ENCODE data around the gene COPZ1.

COPZ1 gene

DNA sequence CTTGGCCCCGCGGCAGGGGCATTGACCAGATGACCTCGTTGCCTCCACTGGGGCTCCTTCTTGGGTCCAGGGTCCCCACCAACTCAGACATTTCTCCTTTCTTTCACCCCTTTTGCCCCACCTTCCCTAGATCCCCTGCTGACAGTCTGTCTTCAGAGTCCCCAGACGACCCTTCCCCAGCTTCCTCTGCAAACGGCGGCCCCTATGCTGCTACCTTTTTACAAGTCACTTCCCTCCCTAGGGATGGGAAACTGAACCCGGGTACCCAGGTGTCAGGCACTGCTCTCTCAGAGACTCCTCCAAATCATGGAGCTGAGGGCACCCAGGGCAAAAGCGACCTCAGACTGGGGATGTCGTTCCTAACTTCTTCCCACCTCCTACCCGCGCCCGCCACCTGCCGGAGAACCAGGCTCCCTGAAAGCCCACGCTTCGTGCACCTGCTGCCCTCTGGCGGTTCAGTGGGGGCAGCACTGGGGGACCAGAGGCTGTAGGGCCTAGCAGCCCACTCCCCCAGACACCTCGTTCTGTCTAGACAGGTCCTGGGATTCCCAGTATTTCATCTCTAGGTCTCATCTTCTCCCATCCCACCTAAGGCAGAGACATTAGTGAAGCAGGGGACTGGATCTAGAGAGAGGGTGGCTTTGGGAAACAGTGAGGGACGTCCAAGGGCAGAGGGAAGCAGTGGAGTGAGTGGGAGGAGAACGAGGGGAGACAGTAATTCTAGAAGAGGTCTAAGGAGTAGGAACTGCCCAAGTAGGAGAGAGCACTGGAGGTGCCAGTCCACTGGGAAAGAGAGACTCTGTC is 54.7 kb downstream of the COPZ1 start:
- peak; percentile 76 for DNase-seq

DNA sequence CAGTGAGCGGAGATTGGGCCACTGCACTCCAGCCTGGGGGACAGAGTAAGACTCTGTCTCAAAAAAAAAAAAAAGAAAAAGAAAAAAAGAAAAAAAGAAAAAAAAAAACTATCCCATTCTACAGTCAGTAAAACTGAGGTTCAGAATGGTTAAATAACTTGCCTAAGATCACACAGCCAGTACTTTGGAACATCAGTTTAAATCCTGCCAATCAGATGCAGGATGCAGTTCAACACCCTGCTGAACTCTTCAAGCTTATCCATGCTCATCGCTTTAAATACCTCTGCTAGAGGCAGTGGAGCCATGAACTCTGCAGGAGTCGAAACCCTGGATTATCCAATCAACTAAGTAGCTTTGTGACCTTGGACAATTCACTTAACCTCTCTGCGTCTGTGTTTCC is 56.2 kb downstream of the COPZ1 start:
- no peak for DNase-seq

DNA sequence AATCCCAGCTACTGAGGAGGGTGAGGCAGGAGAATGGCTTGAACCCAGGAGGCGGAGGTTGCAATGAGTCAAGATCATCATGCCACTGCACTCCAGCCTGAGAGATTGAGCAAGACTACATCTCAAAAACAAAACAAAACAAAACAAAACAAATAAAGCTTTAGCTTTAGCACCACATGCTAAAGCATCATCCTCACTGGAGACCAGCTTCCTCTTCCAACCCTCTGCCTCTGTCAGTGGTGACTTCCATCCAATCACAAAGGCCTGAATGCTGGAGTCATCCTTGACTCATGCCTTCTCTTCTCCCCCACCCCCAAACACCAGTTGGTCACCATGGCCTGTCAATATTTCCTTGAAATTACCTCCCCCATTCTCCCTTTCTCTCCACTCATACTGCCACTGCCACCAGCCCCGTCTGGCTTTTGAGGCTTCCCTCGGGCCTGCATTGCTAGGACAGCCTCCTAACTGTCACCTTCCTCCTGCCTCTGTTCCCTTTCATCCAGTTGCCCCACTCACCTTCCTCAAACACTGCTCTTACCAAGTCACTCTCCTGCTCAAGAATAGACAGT is 58.2 kb downstream of the COPZ1 start:
- no peak for DNase-seq

DNA sequence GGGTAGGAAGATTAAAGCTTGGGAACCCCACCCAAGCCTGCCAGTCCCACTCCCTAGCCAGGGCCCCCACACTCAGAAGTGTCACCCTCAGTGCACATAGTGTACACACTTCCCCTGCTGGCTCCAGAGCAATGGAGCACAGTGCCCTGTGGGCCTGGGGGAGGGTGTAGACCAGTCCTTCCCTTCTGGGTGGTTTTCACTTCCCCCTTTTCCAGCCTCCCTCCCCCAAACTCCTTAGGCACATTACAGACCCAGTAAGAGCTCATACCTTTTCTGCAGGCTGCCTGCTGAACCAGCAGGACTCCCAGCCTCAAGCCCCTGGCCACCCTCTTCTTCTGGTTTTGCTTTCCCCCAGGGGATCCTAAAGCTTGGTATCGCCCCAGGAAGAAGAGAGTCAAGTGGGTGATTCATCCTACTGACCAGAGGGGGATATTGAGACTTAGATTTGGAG is 59.7 kb downstream of the COPZ1 start, which contains the start of gene ZNF385A:
Gene ZNF385A, minus strand, starts transcription at position 143 of the 451 bp plus-strand sequence. CDS start 219 bp downstream, outside the sequence.
- DNase-seq: no peak

DNA sequence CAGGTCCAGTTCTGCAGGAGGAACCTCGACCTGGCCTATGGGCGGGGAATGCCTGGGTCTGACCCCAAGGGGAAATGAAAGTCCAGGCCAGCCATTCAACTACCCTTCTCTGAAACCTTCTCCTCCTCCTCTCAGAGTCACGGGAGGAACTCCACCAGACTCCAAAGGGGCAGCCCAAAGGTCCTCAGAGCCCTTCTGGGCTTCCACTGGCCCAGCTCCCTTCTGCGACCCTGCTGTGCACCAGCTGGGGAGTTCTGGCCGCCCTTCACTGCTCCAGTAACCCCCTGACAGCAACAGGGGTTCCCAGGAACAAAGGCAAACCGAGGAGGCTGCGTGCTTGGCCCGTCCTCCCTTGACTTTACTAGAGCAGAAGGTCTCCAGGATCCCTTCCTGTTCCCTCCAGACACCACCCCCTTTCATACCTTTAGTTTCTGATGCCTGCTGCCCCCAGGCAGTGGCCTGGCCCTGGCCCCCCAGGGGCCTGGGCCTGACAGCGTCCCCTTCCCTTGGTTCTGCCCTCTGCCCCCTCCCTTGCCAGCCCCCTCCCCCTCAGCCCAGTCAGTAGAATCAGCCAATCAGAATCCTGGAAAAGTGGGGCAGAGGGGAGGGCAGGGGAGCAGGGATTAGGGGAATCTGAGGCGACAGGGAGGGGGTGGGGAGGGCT is 60.5 kb downstream of the COPZ1 start:
- no peak for DNase-seq

DNA sequence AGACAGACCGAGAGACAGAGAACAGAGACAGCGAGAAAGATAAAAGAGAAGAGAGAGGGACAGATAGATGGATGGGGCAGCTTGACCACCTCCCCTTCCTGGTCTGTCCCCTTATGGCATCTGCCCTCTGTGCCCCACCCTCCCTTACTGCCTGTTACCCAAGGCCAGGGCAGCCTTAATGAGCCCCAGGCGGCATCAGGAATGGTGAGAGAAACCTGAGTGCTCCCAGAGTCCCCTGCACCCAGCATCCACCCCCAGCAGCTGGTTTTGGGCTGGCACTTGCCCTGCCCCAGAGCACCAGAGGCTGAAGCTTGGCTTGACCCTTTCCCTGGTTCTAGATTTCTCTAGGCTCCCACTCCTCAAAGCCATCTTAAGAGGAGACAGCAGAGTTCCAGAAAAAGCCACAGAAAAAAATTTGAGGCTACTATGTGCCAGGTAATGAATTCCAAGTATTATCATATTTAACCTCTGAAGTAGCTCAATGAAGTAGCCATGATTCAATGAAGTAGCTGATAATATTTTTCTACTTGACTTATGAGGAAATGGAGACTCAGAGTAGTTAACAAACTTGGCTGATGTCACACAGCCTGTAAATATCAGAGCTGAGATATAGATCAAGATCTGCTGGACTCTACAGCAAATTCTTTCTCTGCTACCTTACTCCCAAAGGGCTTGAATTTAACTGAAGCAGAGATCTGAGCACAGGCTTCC is 61.6 kb downstream of the COPZ1 start:
- DNase-seq: no peak

DNA sequence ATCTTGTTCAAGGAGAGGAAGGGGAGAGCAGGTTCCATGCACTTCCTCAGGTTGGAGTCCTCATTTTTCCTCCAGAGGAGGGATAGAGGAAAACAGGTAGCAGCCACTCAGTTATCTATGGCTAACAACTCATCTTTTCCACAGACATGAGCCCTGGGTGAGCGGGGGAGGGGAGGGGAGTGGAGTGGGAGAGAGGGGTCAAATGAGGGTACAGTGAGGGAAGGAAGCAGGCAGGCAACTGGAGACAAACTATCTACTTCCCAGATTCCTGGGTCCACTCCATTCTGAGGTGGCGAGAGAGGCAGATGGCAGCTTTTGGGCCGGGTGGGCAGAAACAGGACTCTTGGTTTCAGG is 62.2 kb downstream of the COPZ1 start:
- no peak for DNase-seq

DNA sequence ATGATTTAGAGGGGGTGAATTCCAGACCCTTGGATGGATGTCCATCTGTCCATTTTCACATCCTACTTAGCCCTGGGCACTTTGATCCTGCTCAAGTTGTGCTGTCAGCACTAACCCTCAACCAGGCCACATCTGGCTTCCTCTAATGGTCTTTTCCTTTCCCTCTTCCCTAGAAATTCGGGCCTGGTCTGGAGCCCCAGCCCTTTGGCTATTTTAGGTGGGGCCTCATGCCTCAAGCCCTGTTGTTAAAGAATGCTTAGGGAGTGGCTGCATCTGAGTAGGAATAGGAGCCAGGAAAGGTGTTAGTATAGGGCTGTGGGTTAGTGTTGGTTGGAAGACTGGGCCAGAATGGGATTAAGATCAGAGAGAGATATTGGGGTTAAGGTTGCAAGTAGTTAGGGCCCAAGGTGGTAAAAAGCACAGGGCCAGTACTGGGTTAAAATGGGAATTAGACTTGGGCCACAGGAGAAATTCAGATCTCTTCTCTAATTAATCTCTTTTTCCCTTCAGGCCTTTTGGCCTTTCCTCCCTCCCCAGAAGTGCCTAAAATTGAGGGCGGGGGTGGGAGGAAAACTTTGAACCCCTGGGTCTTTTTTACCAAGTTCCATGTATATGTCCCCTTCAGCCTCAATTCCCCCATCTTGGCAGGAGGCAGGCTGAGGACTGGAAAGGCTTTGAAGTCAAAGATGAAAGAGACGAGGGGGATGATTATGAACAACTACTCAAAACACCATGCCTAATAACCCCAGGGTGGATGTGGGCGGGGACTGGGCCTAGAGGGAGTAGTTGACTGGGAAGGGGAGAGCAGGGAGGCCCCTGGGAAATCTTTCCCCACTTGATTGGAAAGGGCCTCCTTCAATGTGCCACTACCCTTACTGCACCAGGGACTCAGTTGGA is 63.6 kb downstream of the COPZ1 start:
- no peak for DNase-seq

DNA sequence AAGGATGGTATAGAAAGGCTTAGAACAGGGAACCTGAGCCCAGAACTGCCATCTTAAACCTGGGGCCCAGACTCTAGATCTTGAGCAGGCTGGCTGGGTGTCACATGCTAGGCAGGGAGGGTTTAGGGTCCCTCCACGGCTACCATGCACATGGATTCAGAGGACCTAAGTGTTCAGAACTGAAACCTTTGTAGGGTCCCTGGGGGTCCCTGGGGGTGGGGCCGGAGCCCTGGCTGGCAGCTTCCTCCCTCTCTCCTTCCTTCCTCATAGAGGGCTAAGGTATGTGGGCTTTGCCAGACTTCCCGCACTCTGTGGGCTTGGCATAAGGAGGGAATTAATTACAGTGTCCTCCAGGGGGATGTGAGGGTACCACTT is 64.2 kb downstream of the COPZ1 start:
- no peak for DNase-seq

DNA sequence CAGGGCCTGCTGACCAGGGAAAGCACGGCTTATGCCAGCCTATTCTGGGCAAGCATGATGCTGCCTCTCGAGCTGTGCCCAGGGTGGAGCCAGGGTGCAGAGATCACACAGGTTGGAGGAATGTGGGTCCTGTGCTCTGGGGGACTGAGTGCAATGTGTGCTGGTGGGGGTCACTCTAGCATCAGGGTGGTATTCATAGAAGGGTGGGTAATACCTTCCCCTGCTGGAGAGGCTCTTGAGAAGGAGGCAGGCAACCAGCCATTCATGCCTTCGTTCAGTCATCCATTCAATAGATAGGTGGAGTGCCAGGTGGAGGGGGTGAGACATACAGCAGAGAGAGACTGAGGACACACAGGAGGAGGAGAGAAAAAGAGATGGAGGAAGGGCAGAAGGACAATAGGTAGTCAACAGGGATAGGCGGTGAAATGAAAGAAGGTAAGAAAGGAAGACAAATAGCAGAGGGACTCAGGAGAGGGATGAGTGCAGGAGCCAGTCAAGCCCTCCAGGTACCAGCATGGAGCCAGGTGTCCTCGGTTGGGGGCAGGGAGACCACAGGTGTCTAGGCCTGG is 64.8 kb downstream of the COPZ1 start:
- DNase-seq: no peak

DNA sequence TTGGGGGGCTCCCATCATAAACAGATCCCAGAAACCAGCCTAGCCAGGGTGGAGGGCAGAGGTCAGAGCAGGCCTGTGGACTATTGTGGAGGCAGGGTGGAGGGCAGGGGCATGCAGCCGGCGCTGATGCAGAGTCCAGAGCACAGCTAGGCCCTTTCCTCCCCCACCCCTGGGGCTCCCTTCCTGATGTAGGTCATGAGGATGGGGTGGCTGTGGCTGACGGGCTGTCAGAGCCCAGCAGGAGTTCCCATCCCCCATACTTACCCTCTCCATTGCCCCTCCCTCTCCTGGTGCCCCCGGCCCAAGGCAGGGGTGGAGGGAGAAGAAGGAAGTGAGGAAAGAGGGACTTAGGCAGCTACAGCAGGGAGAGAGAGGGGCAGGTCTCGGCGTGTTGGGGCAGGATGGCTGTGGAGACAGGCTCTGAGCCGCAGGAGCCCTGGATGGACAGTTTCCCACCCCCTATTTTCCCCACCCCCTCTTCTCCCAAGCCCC is 65.3 kb downstream of the COPZ1 start:
- no peak for DNase-seq

DNA sequence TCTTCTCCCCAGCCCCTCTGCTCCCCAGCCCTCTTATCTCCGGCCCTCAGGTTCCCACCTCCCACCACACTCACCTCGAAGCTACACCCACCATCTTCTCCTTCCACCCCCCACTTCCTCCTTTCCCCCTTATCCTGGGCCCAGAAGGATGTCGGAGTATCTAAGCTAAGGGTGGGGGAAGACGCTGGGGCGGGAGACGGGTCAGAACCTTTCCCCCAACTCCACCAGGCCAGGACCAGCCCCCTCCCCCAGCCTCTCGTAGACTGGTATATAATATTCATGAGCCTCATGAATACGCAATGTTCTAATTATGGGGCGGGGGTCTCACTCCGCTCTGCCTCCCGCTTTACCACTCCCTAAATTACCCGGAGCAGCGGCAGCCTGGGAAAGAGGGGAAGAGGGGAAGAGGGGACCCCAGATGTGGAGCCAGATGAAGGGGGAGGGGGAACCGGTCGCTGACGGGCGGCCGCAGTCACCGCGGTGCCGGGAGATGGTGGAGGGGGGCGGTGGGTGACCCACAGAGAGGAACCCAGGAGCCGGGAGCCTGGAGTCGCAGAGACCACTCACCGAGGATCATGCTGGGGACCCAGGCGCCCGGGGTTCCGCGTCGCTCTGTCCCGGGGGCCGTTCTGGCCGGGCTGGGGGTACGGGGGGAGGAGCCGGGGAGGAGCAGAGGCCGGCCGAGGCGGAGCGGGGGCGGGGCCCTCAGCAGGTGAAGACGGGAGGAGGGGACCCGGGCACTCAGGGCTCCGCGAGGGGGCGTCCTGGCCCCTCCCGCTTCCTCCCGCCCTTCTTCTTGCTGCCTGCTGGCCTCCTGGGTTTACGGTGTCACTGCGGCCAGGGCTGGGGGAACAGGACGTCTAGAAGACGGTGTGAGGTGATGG is 66.0 kb downstream of the COPZ1 start:
- peak; percentile 55 for DNase-seq

DNA sequence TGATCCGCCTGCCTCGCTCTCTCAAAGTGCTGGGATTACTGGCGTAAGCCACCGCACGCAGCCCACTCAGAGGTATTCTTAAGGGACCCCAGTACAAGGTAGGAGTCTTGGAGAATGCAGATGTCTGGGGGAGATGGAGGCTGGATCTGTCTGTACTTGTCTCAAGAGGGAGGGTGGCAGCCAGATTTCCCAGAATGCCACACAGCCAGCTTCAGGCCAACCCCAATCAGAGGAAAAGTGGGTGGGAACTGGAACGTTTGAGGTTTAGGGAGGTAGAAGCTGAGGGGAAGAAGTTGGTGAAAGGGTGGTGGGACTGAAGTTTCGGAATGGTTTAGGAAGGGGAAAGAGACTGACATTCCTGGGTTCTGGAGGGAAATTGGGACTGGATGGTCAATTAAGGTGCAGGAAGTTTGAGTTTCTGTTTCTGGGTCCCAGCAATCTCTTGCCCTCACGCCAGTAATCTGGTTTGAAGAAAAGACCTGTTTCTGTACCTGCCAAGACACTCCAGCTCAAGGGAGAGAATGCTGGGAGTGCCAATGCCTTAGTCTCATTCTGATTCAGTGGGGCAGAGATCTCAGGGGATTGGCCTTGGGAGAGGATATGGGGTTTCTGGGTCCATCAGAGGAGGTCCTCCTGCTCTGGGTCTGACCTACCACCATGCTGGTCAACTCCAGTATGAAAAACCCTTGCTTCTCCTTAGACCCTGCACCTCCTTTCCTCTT is 67.7 kb downstream of the COPZ1 start:
- DNase-seq: no peak

DNA sequence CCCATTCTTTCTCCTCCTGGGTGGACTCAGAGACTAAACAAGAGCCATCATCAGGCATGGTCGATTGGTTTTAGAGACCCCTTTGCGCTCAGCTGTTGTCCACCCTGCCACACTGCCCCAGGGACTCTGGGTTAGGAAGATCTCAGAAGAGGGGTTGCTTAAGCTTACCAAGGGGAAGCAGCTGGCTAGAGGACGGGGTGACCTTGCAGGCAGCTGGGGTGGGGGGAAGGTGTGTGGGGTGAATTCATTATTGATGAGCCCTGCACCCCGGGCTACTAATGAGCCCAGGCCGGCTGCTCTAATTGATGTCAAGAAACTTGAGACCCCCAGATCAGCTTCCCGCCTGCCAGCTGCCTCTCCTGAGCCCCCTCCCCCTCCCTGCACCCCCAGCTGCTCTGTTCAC is 68.3 kb downstream of the COPZ1 start:
- no peak for DNase-seq

DNA sequence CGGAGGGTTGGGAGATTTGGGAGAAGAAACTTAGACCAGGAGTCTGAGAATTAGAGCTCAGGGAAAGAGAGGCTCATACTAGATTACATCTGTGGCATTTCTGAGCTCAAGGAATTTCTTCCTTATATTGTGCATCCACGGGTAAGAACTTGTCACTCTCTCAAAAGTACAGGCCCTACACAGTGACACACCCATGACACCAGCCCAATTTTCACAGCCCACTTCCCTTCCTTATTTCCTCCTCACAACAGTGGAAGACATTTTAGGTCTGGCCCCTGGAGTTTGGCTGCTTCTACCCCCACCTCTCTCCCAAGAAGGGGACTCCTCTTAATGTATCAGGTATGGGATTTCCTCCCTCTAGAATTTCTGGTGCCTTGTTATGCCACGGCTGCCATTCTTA is 68.8 kb downstream of the COPZ1 start:
- no peak for DNase-seq

DNA sequence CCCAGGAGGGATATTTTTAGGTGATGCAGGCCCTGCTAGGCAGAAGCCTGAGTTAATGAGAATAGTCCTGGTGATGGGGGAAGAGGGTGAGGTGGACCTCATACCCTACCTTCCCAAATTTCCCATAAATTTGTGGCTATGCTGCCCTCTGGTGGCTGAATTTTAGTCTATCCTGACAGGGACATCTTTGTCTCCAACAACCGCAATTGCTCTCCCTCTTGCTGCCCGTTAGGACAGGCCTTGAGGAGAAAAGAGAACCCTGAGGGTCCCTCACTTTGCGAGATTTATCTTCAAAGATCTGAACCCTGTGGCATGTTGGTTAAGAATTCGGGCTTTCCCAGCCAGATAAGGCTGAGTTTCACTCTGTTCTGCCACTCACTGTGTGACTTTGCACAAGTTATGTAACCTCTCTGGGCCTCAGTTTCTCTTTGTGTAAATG is 69.4 kb downstream of the COPZ1 start:
- DNase-seq: no peak

DNA sequence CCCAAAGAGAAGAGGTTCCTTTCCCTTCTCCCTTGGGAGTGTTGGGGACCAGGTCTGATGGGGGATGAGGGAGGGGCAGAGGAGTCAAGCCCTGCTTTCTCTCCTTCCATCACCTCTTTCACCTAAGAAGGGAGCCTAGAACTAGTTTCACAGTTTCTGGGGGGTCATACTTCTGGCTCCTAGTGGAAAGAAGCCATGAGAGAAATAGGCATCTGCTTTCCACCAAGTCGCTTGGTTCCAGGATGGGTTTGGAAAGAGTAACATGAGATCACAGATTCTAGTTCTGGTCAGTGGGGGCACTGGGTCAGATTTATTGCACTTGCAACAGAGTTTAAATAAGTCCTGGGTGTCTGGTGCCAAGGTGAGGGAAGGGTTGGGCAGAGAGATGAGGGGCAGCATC is 70.1 kb downstream of the COPZ1 start:
- no peak for DNase-seq

DNA sequence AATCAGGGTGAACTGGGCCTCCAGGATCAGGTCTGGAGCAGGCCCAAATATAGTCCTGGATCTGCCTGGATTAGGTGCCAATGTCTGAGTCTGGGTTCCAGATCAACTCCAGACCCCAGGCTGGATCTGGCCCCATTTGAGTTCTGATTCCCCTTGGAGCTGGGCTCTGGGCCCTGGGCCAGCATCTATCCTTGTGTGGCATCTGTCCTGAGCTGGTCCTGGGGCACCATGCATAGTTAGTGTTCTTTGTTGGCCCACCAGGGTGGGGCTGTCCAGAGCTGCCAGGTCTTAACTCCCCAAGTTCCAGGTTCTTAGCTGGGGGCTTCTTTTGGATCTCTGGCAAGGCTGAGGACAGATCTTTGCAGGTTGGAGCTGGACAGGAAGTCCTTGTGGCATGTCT is 70.6 kb downstream of the COPZ1 start:
- DNase-seq: no peak

DNA sequence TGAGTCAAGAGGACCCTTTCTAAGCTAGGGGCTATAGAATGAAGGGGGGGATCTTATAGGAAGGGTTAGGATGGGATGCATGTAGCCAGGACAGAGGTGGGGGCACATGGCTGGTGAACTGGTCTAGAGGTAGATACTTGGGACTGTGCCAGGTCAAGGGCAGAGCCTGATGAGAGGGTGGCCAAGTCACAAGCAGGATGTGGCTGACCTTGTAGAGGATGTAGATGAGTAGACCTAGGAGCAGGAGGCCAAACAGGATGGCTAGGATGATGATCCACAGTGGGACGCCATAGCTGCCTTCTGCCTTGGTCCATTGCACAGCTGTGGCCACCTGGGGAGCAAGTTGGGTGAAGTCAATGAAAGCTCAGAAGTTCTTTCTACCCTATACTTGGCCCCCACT is 72.2 kb downstream of the COPZ1 start:
- no peak for DNase-seq

DNA sequence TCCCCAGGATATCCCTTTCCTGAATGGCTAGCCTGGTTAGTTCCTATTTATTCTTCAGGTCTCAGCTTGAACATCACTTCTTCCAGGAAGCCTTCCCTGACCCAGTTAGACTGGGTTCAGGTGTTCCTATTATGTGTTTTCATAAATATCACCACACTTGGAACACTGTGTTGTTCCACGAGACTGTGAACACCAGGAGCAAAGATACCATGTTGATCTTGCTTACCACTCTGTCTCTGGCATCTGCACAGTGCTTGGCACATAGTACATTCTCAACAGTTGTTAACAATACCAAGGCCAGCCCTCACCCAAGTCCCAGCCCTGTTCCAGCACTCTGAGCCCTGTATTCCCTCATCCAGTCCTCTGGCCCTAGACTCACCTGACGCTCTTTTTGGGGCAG is 73.3 kb downstream of the COPZ1 start:
- no peak for DNase-seq

Data from activated effector memory CD4-positive, alpha-beta T cell treated with Interleukin-2 at 50 U/mL for 16 hours (primary cell).